Spleen (tissue), 7 donors: ENCODE results near the gene RECK.

Experiments
- POLR2A ChIP-seq, 3 donors: fragments of 450-650 bp; IDR thresholded peaks; one replicate each; pipeline ENCODE4 v1.5.1; 2017; ENCODE audit warnings: antibody characterized with exemption in 3 of 3, mild to moderate bottlenecking in 1 of 3
- POLR2AphosphoS5 ChIP-seq, 3 donors: sonication (generic); formaldehyde crosslinking; IDR thresholded peaks; one replicate each; pipeline ENCODE4 v1.5.1; 2017; ENCODE audit warnings: antibody characterized with exemption in 3 of 3
- TF ChIP-seq, protein P1 (sequence below), 11 experiments: fragments of 200-600 bp in 7 of 11; fragments of 450-650 bp in 4 of 11; sonication (generic) in 4 of 11; IDR thresholded peaks in 8 of 11; conservative IDR thresholded peaks in 3 of 11; 1 replicate in 7 of 11; 2 replicates in 4 of 11; pipeline versions ENCODE4 v1.4.0 to v1.8.0; 2016 to 2021; ENCODE audit warnings: antibody characterized with exemption in 11 of 11, inconsistent platforms in 4 of 11, mild to moderate bottlenecking in 1 of 11
- donor health status: DM: no; HTN: no; CAD: no; lungs with moderate emphysema.
- donor health status: DM: no; HTN: no; CAD: no.
- donor health status: DM: no; HTN: no; CAD: no.

- TF ChIP-seq, protein P1, sequence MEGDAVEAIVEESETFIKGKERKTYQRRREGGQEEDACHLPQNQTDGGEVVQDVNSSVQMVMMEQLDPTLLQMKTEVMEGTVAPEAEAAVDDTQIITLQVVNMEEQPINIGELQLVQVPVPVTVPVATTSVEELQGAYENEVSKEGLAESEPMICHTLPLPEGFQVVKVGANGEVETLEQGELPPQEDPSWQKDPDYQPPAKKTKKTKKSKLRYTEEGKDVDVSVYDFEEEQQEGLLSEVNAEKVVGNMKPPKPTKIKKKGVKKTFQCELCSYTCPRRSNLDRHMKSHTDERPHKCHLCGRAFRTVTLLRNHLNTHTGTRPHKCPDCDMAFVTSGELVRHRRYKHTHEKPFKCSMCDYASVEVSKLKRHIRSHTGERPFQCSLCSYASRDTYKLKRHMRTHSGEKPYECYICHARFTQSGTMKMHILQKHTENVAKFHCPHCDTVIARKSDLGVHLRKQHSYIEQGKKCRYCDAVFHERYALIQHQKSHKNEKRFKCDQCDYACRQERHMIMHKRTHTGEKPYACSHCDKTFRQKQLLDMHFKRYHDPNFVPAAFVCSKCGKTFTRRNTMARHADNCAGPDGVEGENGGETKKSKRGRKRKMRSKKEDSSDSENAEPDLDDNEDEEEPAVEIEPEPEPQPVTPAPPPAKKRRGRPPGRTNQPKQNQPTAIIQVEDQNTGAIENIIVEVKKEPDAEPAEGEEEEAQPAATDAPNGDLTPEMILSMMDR (IDR thresholded peaks at IDR 0.05 in 8 of 11, conservative IDR thresholded peaks at IDR 0.05 in 3 of 11), result no peak
- TF ChIP-seq POLR2A (IDR thresholded peaks at IDR 0.05) (no peak), POLR2AphosphoS5 (IDR thresholded peaks at IDR 0.05) (no peak)
These were observed 43.8 kb downstream of the RECK start for GRCh38 chr9:36080519-36080918.
